ENCODE results near the gene MAP3K2. TPM values are rescaled to one million over a fixed set of nuclear protein-coding genes. Genes with fewer than 3 reads are reported as not detected.

MAP3K2 gene
- total RNA-seq, 3 donors from 2014 or later (not counting 1 experiment from before 2014, with no cell fraction given), result 99.4 to 109 (median 106) TPM

DNA sequence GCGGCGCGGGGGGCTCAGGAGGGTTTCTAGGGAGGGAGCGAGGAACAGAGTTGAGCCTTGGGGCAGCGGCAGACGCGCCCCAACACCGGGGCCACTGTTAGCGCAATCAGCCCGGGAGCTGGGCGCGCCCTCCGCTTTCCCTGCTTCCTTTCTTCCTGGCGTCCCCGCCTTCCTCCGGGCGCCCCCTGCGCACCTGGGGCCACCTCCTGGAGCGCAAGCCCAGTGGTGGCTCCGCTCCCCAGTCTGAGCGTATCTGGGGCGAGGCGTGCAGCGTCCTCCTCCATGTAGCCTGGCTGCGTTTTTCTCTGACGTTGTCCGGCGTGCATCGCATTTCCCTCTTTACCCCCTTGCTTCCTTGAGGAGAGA, 35.7 kb upstream of the MAP3K2 start:
- no peaks in the 10 kb centered on the region for H3K9me3 Mint-ChIP-seq
- H3K9me3 ChIP-seq (ENCODE audit: control insufficient read depth, insufficient read depth, low read length), result no peaks in the 10 kb centered on the region
- ATAC-seq, result peak in 1 of 3 donors; percentile 10
- H3K27ac Mint-ChIP-seq, result no peak overlapping the region
- peaks cover 15% of the 10 kb centered on the region for H3K4me1 ChIP-seq (ENCODE audit: control insufficient read depth, insufficient read depth, low read length)
- H3K36me3 Mint-ChIP-seq, result no peaks in the 10 kb centered on the region
- DNase-seq, result no peak
- H3K4me3 Mint-ChIP-seq, result no peak overlapping the region
- H3K27ac ChIP-seq (ENCODE audit: low read length), result no peak overlapping the region
- H3K27me3 ChIP-seq (ENCODE audit: control insufficient read depth, insufficient read depth, low read length), result peaks cover 14% of the 10 kb centered on the region
- no peaks in the 10 kb centered on the region for H3K36me3 ChIP-seq (ENCODE audit: control insufficient read depth, insufficient read depth, low read length)
- peaks cover 23 to 46% of the 10 kb centered on the region in 2 donors for H3K27me3 Mint-ChIP-seq (ENCODE audit: low read depth in 2 of 2)
- peaks cover 0 to 5% of the 10 kb centered on the region in 2 donors for H3K4me1 Mint-ChIP-seq
- WGBS (ENCODE audit: insufficient coverage), result 6% methylated on average over 29 of the region's 29 CpGs
- TF ChIP-seq, protein P1, sequence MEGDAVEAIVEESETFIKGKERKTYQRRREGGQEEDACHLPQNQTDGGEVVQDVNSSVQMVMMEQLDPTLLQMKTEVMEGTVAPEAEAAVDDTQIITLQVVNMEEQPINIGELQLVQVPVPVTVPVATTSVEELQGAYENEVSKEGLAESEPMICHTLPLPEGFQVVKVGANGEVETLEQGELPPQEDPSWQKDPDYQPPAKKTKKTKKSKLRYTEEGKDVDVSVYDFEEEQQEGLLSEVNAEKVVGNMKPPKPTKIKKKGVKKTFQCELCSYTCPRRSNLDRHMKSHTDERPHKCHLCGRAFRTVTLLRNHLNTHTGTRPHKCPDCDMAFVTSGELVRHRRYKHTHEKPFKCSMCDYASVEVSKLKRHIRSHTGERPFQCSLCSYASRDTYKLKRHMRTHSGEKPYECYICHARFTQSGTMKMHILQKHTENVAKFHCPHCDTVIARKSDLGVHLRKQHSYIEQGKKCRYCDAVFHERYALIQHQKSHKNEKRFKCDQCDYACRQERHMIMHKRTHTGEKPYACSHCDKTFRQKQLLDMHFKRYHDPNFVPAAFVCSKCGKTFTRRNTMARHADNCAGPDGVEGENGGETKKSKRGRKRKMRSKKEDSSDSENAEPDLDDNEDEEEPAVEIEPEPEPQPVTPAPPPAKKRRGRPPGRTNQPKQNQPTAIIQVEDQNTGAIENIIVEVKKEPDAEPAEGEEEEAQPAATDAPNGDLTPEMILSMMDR (IDR thresholded peaks at IDR 0.05), result no peak
- peak overlapping the region; percentile 19 for H3K4me3 ChIP-seq (ENCODE audit: low read length)
- intact Hi-C loops (cut with micrococcal nuclease), result no loop called here

DNA sequence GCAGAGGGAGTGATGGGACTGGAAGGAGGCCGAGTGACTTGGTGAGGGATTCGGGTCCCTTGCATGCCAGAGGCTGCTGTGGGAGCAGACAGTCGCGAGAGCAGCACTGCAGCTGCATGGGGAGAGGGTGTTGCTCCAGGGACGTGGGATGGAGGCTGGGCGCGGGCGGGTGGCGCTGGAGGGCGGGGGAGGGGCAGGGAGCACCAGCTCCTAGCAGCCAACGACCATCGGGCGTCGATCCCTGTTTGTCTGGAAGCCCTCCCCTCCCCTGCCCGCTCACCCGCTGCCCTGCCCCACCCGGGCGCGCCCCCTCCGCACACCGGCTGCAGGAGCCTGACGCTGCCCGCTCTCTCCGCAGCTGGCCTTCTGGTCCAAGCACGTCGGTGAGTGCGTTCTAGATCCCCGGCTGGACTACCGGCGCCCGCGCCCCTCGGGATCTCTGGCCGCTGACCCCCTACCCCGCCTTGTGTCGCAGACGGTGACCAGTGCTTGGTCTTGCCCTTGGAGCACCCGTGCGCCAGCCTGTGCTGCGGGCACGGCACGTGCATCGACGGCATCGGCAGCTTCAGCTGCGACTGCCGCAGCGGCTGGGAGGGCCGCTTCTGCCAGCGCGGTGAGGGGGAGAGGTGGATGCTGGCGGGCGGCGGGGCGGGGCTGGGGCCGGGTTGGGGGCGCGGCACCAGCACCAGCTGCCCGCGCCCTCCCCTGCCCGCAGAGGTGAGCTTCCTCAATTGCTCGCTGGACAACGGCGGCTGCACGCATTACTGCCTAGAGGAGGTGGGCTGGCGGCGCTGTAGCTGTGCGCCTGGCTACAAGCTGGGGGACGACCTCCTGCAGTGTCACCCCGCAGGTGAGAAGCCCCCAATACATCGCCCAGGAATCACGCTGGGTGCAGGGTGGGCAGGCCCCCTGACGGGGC, 35.0 kb upstream of the MAP3K2 start:
- DNase-seq (peak in 1 of 2 donors; percentile 40), ATAC-seq (peak; percentile 52 to 69 (median 64))
- no peak overlapping the region for H3K27ac Mint-ChIP-seq
- no peaks in the 10 kb centered on the region for H3K9me3 Mint-ChIP-seq
- intact Hi-C loops (cut with micrococcal nuclease), result no loop called here
- H3K4me1 Mint-ChIP-seq, result peaks cover 0 to 5% of the 10 kb centered on the region in 2 donors
- Histone ChIP-seq H3K4me1 (ENCODE audit: control insufficient read depth, insufficient read depth, low read length) (peaks cover 15% of the 10 kb centered on the region), H3K9me3 (ENCODE audit: control insufficient read depth, insufficient read depth, low read length) (no peaks in the 10 kb centered on the region), H3K4me3 (ENCODE audit: low read length) (peak overlapping the region; percentile 19), H3K27ac (ENCODE audit: low read length) (no peak overlapping the region), H3K36me3 (ENCODE audit: control insufficient read depth, insufficient read depth, low read length) (no peaks in the 10 kb centered on the region), H3K27me3 (ENCODE audit: control insufficient read depth, insufficient read depth, low read length) (peaks cover 14% of the 10 kb centered on the region)
- no peaks in the 10 kb centered on the region for H3K36me3 Mint-ChIP-seq
- no peak overlapping the region for H3K4me3 Mint-ChIP-seq
- TF ChIP-seq, protein P1 (IDR thresholded peaks at IDR 0.05), result no peak
- 6% methylated on average over 73 of the region's 73 CpGs for WGBS (ENCODE audit: insufficient coverage)
- H3K27me3 Mint-ChIP-seq (ENCODE audit: low read depth in 2 of 2), result peaks cover 23 to 50% of the 10 kb centered on the region in 2 donors

DNA sequence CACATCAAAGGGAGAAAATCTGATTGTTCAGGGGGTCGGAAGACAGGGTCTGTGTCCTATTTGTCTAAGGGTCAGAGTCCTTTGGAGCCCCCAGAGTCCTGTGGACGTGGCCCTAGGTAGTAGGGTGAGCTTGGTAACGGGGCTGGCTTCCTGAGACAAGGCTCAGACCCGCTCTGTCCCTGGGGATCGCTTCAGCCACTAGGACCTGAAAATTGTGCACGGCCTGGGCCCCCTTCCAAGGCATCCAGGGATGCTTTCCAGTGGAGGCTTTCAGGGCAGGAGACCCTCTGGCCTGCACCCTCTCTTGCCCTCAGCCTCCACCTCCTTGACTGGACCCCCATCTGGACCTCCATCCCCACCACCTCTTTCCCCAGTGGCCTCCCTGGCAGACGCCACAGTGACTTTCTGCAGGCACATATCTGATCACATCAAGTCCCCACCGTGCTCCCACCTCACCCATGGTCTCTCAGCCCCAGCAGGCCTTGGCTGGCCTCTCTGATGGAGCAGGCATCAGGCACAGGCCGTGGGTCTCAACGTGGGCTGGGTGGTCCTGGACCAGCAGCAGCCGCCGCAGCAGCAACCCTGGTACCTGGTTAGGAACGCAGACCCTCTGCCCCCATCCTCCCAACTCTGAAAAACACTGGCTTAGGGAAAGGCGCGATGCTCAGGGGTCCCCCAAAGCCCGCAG, 34.2 kb upstream of the MAP3K2 start:
- no peaks in the 10 kb centered on the region for H3K9me3 Mint-ChIP-seq
- peaks cover 16% of the 10 kb centered on the region for H3K4me1 ChIP-seq (ENCODE audit: control insufficient read depth, insufficient read depth, low read length)
- H3K27me3 ChIP-seq (ENCODE audit: control insufficient read depth, insufficient read depth, low read length), result peaks cover 14% of the 10 kb centered on the region
- H3K27ac Mint-ChIP-seq, result no peak overlapping the region
- no peaks in the 10 kb centered on the region for H3K36me3 Mint-ChIP-seq
- ATAC-seq (no peak), DNase-seq (no peak)
- no peak overlapping the region for H3K4me3 Mint-ChIP-seq
- no peaks in the 10 kb centered on the region for H3K36me3 ChIP-seq (ENCODE audit: control insufficient read depth, insufficient read depth, low read length)
- intact Hi-C loops (cut with micrococcal nuclease), result no loop called here
- TF ChIP-seq, protein P1 (IDR thresholded peaks at IDR 0.05), result no peak
- H3K9me3 ChIP-seq (ENCODE audit: control insufficient read depth, insufficient read depth, low read length), result no peaks in the 10 kb centered on the region
- peaks cover 4 to 6% of the 10 kb centered on the region in 2 donors for H3K4me1 Mint-ChIP-seq
- WGBS (ENCODE audit: insufficient coverage), result 70% methylated on average over 15 of the region's 16 CpGs
- no peak overlapping the region for H3K27ac ChIP-seq (ENCODE audit: low read length)
- H3K27me3 Mint-ChIP-seq (ENCODE audit: low read depth in 2 of 2), result peaks cover 29 to 58% of the 10 kb centered on the region in 2 donors
- no peak overlapping the region for H3K4me3 ChIP-seq (ENCODE audit: low read length)

Measured in natural killer cell (primary cell).